ENCODE results near the gene AVL9.
"Not testable (repeated sequence)": the region's sequence is repeated elsewhere in the genome, so short reads cannot be mapped to it uniquely, and the experiment has no call there.

The AVL9 gene

DNA sequence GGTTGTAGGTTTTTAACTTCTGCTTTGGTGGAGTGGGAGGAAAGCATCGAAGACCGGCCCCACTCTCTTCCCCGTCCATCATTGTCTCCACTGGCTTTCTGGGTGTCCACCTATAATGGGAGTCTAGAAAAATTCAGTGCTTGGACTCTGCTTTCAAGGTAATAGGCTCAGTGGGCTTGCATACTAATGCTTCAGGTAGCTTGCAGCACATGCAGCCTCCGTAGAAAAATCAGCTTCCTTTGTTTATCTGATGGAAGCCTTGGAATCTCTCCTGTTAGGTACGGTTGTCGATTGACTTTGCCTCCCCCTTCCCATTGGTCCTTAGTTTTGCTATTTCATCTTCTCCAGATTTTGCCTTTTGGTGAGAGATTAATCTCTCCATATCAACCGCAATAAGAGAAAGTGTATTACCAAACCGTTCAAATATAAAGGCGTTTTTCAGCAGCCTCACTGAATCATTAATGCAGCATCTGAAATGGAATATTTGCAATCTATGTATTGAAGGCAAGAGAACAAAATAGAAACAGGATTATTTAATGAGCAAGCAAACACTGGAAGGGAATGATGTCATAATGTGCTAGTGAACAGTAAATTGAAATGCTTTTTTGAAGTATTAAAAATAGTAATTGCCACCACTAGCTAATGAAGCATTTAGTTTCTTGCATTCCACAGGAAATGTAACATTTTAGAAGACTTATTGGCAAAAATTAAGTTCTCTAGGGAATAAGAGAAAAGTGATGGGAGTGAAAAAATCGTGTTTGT, 944 bp downstream of the AVL9 start:
- DNase-seq = no peak

DNA sequence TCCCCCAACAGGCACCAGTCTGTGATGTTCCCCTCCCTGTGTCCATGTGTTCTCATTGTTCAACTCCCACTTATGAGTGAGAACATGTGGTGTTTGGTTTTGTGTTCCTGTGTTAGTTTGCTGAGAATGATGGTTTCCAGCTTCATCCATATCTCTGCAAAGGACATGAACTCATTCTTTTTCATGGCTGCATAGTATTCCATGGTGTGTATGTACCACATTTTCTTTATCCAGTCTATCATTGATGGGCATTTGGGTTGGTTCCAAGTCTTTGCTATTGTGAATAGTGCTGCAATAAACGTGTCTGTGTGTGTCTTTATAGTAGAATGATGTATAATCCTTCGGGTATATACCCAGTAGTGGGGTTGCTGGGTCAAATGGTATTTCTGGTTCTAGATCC, 4.5 kb downstream of the AVL9 start:
- not testable (repeated sequence) for DNase-seq

DNA sequence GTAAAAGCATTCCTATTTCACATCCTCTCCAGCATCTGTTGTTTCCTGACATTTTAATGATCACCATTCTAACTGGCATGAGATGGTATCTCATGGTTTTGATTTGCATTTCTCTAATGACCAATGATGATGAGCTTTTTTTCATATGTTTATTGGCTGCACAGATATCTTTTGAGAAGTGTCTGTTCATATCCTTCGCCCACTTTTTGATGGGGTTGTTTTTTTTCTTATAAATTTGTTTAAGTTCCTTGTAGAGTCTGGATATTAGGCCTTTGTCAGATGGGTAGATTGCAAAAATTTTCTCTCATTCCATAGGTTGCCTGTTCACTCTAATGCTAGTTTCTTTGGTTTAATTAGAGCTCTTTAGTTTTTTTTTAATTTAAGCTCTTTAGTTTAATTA, 4.9 kb downstream of the AVL9 start:
- DNase-seq = not testable (repeated sequence)

DNA sequence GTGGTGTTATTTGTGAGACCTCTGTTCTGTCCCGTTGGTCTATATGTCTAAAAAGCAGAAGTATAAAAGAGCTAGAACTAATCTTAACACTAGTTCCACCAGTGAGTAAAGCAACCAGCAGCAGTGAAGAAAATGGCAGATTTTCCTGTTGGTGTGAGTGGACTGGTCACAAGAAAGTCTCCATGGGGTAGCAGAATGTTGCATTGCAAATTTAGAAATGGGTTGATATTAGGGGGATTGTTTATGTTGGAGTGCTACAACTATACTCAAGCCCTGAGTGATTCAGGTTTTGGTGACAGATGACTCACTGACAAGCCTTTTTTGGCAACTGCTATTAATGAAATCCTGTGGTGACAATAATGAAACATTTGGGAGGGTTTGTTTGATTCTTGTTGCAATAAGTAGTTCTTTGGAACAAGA, 5.6 kb downstream of the AVL9 start:
- no peak for DNase-seq

DNA sequence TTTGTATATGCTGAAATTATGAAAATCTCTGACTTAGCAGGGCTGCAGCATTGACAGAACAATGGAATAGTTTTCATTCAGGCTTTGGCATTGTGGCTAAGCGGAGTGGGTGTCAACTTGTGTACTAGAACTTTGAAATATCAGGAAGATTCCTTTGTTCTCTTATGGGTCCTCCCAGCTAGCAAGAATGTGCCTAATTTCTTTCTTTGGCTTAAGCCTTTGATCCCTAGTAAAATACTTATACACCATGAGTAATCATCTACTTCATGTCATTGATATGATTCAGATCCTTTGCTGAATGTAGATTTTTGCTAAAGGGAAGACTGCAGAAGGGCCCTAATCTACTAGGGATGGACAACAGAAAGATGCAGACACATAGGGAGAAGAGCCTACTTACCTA, 6.2 kb downstream of the AVL9 start:
- DNase-seq = no peak

DNA sequence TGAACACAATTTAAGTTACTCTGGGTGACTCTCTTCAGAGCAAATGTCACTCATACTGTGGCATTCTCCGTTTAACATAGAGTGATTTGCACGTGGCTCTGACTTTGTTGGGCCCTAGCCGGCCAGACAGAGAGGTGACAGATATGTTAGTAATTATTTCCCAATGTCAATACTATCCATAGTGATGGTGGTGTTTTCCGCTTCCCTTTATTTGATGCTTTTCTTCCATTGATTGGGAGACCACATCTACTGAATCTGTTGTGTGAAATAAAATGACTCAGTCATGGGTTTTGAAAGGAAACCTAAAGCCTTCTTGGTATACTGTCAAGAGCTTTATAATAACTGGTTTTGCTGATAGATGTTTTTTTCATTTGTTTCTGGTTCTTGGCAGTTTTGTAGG, 7.4 kb downstream of the AVL9 start:
- DNase-seq = peak; percentile 15 to 24

DNA sequence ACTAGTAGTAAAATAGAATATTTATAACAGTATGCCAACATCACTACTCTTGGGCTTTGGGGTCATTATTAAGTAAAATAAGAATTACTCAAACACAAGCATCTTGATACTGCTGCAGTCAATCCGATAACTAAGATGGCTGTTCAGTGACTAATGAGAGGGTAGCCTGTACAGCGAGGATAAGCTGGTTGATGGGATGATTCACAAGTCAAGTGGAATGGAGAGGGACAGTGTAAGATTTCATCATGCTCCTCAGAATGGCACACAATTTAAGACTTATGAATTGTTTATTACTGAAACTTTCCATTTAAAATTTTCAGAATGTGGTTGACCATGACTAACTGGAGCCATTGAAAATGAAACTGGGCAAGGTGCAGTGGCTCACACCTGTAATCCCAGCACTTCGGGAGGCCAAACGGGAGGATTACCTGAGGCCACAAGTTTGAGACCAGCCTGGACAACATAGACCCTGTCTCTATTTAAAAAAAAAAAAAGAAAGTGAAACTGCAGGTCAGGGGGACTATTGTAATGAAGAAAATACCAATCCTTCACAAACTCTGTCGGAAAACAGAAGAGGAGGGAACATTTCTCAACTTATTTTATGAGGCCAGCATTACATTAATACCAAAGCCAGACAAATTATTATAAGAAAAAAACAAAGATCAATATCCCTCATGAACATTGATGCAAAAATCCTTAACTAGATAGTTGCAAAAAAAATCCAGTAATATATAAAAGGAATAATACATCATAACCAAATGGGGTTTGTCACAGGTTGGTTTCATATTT, 11.2 kb downstream of the AVL9 start:
- DNase-seq = peak; percentile 29 to 33

DNA sequence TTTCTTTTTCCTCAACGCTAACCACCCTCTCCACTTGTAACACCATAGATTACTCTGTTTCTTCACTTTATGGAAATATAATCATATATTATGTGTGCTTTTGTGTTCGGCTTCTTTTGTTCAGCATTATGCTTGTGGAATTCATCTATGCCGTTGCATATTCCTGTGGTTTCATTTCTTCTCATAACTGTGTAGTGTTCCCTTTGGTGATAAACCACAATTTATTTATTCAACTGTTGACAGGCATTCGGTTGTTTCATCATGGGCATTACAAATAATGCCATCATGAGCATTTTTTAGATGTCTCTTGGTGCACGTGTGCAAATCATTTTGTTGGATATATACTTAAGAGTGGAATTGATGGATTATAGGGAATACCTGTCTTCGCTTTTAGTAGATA, 12.1 kb downstream of the AVL9 start:
- no peak for DNase-seq

DNA sequence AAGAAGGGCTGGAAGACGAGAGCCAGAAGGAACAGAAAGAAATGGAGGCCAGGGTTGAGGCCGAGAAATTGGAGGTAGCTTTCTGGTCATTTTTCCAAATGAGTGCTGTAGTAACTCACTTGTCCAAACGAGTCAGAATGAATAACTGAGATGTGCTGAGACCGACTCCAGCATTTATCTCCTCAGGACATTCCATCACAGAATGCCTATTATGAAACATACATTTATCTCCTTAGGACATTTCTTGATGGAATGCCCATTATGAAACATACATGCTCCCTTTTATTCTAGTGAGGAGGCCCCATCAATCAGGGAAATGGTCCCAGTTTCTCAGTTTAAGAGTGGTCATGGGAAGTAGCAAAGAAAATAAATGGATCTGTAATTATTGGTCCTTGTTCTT, 16.5 kb downstream of the AVL9 start:
- DNase-seq = no peak

DNA sequence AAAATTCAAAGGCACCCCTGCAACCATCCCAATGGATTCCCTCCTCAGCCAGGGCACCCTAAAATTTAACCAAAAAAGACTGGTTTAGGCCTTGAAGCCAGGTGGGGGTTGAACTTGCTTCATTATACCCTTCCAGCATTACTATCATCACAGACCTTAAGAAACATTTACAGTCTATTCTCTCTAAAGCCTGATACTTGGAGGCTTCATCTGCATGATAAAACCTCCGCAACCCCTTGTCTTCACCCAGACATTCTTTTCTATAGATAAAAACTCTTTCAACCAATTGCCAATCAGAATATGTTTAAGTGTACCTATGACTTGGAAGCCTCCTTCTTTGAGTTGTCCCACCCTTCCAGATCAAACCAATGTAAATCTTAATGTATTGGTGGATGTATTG, 17.9 kb downstream of the AVL9 start:
- DNase-seq = no peak

DNA sequence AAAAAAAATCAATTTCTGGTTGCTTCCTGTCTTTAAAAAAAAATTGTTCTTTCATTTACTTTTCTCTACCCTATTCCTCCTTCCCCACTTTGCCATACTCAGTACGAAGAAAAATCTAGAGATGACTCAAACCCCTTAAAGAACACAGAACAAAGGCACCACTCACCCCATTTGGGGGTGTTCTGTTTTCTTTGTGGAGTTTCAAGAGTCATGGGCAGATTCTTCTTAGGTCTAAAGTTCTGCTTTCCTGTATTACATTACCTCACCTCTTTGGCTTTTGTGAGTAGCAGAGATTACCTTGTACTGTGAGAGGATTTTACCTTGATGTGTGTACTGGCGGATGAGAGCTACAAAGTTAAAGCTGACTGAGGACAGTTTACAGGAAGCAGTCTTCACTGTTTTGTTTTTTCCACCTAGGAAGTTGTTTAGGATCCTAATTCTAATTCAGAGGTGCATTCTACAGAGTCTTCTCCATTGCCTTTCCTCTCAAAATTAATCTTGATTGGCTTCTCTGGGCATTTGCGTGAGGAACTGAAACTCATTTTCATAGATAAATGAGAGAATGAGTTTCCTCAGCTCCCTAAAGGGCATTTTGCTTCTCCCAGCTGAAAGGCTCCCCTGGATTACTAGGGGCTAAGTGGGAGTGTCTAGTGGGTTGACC, 20.7 kb downstream of the AVL9 start:
- DNase-seq = no peak

DNA sequence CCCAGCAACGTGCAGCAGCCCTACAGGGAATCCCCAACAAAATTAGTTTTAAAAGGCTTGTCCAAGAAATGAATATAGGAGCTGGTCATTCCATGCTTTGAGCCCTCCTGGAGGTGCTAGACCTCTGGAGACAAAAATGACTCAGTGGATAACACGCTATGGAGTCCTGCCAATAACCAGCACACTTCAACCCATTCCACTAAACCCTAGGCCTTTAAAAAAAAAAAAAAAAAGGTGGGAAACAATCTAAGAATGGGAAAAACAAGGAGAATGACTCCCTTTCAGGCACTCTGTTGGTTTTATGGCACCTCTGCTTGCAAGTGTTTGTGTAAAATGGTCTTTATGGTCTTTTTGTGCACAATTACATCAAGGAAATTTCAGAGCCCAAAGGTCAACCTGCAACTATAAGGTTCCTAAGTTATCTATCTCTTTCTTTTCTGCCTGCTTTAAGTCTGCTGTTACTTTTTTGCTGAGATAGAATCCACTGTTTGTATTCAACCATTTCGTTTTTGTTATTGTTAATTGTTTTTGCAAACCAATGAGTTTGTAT, 21.3 kb downstream of the AVL9 start:
- DNase-seq = no peak

DNA sequence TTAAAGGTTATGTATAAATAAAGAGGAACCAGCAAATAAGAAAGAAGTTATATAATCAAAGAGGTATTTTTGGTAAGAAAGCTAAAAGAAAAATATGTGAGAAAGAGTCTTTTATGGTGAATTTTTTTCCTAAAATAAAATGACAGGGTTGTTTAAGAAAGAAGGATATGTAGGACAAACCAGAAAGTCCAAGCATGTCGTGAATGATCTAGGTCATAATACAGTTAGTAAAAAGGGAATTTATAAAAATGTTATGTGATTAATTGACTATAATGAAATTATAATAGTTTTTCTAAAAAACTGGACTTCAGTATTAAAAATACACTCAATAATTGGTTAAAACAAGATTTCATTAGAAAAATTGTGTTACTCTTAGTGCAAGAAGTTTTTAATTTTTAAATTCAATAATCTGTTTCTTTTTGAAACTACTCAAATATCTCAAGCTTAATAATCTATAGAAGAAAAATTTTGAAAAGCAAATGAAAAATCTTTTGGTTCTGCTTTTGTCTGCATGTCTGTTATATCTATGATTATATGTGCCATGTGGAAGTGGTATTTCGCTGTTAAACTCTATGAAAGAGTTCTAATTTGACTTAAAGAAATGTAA, 23.3 kb downstream of the AVL9 start:
- no peak for DNase-seq

DNA sequence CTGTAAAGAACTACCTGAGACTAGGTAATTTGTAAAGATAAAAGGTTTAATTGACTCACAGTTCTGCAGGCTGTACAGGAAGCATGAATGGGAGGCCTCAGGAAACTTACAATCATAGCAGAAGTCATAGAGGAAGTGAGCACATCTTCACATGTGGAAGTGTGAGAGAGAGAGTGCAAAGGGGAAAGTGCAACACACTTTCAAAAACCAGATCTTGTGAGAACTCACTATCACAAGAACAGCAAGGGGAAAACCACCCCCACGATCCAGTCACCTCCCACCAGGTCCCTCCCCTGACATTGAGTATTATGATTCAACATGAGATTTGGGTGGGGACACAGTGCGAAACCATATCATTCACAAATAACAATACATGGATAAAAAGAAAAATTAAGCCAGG, 24.5 kb downstream of the AVL9 start:
- no peak for DNase-seq

DNA sequence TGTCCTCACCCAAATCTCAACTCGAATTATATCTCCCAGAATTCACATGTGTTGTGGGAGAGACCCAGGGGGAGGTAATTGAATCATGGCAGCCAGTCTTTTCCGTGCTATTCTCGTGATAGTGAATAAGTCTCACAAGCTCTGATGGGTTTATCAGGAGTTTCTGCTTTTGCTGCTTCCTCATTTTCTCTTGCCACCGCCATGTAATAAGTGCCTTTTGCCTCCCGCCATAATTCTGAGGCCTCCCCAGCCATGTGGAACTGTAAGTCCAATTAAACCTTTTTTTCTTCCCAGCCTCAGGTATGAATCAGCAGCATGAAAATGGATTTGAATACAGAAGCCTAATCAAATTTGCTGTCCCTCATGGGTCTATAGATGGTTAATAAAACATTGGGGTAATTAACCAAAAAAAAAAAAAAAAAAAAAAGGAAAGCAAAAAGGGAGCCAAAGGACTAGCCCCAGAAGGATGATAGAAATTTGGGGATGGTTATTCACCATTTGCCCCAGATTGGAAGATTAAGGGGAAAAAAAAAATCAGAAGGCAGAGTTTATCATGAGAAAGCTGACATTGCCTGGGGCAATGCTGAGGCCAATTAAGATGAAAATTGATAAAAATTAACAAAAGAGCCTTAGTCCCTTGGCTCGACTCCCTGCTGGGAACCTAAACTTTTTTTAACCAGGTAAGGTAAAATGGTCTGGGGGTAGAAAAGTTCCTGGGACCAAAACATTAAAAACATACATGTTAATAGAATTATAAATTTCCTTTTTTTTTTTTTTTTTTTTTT, 27.6 kb downstream of the AVL9 start:
- DNase-seq = no peak

DNA sequence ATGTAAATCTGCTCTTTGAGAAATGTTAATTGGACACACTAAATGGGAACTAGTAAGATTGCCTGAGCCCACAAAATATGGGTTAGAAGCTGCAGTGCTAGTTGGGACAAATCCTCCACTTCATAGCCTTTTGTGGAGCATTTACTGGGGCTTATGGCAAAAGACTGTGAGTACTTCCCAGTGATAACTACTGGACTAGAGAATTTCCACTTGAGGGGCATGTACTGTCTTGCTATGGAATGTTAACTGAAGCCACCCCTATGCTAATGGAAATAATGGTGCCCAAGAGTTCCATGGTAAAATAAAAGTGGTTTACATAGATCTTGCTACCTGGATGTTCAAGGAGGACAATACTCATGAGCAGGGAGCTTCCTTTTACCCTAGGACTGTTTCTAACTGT, 29.3 kb downstream of the AVL9 start:
- no peak for DNase-seq

DNA sequence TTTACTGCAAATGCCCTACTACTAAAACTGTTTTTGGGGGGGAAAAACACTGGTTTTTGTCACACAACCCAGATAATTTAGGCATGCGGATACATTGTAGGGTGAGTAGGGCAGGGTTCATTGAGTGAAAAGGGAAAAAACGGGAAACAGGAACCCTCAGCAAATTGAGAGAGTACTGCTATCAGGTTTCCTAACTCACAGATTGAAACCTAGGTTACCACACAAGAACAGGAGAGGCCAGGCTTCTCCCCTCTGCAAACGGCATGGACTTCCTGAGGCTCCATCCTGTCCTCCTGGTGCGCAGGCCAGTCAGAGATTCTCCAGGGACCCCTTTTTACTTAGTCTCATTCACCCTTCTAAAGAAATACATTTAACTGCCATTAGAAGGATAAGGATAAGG, 30.6 kb downstream of the AVL9 start:
- no peak for DNase-seq

DNA sequence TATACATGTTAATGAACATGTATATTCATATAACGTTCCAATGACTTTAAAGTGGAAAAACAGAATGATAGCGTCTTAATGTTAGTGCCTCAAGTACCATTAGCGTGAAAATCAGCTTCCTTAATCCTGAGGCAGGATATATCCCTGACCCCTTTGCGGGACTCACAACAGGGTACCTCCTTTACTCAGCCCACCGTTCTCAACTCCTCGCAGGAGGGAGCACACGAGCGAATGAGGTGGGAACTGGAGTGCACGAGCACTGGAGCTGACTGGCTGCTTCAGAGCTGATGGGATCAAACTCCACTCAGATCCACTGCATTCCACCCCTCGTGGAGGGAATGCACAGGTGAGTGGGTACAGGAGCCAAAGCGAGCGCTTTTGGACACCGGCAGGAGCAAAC, 36.1 kb downstream of the AVL9 start:
- no peak for DNase-seq

DNA sequence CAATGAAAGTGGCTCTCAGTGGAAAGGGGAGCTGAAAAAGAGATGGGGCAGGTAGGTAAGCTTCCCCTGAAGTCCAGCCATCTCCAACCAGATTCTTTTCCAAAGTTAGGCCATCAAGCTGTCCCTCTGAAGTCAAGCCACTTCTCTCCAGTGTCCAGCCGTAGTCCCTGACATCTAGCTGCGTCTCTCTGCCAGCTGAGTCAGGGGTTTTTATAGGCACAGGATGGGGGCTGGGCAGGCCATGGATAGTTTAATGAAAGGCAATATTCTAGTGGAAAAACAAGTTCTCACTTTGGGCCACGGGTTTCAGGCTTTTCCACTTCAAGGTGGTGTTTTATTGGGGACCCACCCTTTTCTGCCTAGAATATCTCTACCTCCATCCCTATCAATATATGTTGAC, 36.8 kb downstream of the AVL9 start:
- no peak for DNase-seq

DNA sequence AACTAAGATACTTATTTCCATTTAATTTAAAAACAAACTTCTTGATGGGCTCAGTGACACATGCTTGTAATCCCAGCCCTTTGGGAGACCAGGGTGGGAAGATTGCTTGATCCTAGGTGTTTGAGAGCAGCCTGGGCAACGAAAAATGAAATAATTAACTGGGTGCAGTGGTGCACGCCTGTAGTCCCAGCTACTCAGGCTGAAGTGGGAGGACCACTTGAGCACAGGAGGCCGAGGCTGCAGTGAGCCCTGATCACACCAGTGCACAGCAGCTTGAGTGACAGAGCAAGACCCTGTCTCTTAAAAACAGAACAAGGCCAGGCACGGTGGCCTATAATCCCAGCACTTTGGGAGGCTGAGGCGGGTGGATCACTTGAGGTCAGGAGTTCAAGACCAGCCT, 37.4 kb downstream of the AVL9 start:
- no peak for DNase-seq

DNA sequence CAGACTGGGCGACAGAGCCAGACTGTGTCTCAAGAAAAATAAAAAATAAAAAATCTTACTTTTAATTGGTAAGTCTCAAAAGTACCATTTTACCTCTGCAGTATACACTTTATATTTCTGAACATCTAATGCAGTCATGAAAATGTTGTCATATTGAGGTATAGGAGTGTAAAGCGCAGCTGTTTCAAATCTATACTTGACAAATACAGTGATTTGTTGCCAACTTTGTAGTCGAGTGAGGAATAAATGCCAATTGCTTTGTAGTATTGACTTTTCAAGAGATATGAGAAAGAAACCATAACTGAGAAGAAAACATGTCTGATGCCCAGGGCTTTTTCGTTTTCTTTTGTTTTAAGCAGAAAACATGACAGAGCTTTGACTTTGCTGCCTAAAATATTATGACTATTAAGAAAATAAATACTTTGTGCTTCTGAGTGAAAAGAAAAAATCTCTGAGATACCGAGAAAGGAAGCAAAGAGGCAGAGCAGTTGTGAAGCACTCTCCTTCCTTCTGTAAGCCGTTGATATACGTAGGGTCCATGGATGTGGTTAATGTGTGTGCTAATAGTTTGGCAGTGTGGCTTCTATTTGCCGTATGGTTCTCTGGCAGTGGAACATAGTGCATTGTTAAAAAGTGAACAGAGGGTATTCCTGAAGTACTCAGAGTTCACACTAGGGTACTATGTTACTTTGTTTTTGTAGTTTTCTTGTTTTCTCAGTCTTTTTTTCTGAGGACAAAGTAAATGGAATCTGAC, 38.2 kb downstream of the AVL9 start:
- no peak for DNase-seq

Measured in activated CD4-positive, alpha-beta T cell treated with anti-CD3 and anti-CD28 coated beads for 4 hours (primary cell).